ENCODE measurements around the gene HES5.
A peak's percentile ranks its signal among the peaks of the same experiment; 100 is the strongest.

The HES5 gene

DNA sequence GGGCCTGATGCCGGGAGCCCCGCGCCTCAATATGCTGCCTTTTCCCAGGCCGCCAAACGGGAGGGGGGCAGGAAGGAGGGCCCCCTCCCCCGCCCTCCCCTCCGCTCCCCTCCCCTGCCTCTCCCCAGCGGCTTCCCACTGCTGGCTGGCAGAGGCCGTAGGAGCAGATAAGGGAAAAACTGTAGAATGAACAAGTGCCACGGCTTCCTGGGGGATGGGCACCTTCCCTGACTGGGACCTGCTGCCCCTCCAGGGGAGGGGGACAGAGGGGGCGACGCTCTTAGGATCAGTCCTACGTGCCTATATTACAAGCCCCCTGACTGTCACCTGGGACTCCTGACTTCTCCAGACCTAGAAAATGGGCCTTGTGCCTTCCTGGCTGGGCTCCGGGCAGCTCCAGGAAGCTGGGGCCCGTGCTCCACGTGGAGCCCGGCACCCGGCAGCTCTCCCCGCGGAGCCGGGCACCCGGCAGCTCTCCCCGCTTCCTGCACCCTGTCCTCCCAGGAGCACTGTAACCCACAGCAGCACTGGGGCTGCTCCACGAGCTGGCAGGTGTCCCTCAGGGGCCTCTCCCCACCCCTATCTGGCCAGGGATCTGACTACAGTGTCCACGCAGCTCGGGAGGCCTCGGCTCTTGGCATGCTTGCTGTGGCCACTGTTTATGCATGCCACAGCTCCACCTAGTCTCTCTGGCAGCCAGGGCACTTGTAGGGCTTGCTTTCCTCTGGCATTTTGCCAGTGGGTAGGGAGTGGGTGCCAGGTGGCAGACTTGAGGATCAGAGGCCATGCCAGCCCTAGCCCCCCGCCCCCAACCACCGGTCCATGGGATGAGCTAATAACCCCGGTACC, 674 bp upstream of the HES5 start:
- DNase-seq (ENCODE audit: low read depth), result no peak

DNA sequence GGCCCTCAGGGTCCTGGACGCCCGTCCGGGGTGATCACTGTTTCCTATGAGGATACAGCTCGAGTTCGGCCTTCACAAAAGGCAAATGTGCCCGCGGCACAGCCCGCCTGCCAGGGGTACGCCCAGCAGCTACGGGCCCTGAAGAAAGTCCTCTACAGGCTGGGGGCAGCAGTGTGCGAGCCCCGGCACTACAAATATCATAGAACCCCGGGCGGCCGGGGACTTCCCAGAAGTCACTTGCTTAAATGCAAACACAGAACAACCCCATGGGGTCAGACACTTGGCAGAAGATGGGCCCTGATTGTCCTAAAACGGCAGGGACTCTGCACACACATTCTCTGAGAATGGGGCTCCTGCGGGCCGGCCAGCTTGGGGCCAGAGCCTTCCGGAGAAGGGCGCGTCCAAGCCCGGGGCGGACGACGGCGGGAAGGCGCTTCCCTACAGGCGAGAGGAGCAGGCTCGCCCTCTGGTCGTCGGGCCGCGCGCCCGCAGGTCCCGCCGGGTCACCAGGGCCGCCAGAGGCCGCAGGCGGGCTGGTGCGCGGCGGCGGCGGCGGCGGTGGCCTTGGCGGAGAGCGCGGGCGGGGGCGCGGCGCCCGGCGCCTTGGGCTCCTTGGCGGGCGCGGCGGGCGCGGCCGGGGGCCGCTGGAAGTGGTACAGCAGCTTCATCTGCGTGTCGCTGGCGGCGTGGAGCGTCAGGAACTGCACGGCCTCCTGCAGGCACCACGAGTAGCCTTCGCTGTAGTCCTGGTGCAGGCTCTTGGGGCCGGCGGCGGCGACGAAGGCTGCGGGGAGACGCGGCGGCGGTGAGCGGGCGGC, 888 bp downstream of the HES5 start:
- no peak for DNase-seq (ENCODE audit: low read depth)

DNA sequence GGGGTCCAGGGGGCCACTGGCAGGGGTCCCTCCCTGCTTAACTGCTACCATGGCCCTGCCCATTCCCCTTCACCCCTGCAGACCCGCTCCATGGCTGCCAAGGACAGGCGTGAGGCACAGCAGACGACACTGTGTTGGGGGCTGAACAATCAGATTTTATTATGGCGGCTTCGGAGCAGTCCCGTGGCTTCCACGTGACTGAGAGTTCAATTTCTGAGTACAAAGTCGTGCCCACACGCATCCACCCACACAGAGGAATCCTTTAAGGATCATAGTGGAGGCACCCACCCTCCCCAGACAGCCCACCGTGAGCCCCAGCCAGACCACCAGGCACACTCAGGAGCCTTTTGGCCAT, 1.5 kb downstream of the HES5 start:
- DNase-seq (ENCODE audit: low read depth), result no peak

DNA sequence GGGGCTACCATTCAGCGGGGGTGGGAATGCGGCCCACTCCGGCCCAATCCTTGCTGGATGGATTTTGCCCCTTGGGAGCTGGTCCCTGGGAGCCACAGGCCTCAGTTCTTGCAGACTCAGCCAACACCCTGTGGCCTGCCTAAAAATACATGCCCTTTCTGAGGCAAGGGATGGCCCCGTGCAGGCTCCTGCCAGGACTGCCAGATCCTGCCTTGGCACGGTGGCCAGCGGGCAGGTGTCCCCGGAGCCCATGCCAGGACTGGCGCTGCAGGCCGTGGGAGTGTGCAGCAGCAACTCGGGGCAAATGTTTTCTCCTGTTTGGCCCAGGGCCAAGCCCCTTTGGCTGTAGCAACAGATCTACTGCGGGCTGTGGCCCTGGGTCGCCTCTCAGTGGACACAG, 2.0 kb downstream of the HES5 start:
- no peak for DNase-seq (ENCODE audit: low read depth)

DNA sequence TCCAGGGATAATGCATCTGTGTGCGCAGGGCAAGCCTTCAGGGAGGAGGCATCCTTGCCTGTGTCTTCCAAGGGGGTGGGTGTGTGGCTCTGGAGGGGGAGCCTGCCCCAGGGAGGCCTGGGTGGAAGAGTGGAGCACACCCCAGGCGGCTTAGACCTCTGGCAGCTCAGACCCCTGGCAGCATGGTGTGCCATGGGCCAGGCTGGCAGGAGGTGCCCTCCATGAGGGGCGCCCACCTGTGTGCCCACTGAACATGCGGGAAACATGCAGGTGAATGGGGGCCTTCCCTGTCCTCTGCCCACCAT, 2.6 kb downstream of the HES5 start:
- no peak for DNase-seq (ENCODE audit: low read depth)

DNA sequence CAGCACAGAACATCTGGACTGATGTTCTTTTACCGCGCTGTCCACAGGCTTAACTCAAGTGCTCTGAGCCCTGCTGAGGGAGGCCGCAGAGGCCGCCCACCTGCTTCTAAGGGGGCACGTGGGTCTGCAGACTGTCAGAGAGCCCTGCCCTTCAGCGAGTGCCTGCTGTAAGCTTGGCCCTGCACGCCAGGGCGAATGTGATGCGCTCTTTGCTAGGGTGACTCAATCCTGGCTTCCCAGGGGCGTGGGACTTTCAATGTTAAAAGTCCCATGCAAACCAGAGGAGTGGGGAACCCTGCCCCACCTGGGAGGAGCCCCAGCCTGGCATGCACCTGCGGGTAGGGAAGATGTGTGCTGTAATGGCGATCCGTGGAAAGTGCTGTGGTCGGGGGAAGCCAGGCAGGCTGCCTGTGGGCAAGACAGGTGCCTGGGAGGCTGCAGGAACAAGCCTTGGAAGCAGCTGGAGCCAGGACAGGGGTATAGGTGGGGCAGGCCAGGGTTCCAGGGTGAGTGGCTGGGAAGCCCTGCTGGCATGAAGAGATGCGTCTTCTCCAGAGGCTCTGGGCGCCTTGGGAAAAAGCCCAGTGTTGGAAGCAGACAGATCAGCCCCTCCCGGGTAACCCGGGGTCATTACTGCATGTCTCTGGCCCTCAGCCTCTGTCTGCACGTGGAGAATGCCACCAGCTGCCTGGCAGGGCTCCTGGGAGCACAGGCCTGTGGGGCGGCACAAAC, 3.1 kb downstream of the HES5 start:
- DNase-seq (ENCODE audit: low read depth), result no peak

DNA sequence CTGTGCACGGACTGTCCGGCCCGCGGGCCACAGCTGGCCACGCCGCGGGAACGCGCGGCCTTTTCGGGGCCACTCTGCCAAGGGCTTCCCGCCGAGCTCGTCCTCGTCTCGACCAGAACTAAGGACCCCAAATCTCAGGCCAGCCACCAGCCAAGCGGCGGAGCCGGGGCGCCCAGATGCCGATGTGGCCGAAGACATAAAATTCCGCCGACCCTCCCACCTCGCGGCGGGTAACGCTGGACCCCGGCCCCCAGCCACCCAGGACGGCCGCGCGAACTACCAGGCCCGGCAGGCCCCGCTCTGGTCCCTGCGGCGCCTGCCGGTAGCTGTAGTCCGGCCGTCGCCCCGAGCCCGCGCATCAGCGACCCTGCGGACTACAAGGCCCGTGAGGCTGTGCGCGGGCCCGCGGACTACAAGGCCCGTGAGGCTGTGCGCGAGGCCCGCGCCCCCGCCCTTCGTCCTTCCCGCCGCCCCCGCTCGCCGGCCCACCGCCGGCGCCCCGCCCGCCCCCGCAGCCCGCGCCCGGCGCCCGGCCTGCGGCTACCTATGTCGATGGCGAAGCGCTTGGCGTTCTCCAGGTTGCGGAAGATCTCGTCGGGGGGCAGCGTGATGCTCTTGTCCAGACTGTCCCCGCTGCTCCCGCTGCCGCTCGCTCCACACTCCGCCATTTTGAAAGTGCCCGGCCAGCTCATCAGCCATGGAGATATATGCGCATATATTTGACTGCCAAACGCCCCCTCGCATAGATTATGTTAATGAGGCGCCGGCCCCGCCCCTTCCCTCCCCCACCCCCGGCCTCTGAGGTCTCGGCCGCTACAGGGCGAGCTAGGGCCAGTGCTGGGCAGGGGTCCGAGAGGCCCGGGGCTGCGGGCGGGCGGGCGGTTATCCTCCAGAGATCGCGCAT, 3.9 kb downstream of the HES5 start, which contains the start of gene PANK4:
PANK4 (minus strand) TSS at position 677 of the 904 bp plus-strand sequence; CDS start at position 668, 9 bp downstream.
- DNase-seq (ENCODE audit: low read depth), result peak; percentile 83

DNA sequence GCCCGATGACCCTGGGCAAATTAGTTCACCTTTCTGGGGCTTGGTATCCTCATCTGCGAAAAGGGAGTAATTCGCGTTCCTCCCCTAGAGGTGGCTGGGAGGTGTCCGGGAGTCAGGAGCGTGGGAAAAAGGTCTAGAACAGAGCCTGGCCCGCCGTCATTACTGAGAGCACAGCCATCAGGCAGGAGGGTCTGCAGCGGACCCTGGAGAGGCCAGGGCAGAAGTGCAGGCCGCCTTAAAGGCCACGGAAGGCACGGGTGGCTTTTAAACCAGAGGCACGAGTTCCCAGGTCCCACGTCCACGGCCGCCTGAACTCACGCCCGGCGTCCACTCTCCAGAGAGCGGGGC, 4.5 kb downstream of the HES5 start:
- DNase-seq (ENCODE audit: low read depth), result no peak

DNA sequence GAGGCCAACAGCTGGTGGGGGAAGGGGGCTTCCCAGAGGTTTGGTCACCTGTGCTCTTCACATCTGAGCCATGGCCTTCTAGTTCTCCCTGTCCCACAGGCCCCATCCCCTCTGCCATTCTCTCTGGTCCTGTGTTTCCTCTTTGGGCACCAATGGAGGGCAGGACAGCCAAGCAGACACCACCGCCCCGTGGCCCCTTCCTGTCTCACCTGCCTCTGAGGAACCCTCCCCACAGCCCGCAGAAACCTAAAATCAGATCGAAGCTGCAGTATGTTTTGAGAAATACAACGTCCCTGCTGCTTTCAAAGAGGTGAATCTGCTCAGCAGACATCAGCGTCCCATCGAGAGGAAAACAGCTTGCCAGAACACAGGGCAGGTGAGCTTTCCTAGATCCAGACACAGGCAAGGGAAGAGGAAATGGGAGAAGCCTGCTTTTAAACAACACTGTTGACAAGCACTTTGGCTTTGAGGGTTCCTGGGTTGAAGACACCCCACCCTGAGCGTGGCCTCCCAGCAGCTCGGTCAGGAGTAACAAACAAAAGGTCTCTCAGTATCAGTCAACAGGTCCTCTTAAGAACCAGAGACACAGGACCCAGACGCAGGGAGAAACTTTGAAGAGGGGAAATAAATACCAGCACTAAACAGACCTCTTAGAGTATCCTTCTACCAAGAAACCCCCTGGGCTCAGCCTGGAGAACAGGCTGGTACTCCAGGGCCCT, 6.0 kb downstream of the HES5 start:
- DNase-seq (ENCODE audit: low read depth), result peak; percentile 19

DNA sequence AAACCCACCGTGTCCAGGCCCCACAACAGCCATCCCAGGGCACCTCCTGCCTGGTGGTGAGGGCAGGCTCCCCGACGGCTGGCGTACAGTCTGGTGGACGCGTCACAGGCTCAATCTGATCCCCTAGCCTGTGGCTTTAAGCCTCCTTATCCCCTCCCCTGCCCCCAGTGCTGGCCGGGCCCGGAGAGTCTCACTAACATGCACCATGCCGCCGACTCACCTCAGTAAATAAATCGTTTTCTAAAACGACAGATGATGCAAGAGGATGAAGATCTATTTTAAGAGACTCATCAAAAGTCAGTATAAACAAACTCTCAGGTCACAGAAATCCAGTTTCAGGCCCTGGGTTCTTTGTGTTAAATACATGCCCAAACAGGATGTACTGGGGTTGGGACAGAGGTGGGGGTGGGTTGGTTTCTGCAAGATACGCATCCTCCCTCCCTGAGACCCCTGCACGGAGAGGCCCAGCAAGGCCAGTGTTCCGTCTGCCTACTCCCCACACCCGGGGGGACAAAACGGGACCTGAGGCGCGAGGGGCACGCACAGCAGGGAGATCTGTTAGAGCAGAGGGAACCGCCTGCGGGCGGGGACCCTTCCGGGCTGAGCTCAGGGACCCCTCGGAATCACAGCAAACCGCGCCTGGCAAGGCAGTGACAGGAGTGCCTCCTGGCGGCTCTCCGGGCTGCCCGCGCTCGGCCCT, 6.7 kb downstream of the HES5 start:
- no peak for DNase-seq (ENCODE audit: low read depth)

DNA sequence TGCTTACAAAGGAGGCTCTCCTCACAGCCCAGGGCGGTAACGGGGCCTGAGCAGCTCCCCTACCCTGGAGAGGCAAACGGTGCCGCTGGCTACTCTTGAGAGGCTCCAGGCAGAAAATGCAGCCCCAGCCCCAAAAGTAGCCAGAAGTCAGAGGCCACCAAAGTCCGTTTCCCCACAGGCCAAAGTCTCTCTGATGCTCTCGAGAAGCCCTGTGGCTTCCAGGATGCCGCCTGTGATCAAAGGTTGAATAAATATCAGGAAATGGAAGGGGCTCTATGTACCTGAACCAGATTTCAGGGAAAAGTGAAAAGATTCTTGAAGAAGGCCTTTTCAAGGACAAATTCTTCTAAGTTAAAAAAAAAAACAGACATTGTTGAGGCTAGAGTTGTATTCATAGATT, 7.8 kb downstream of the HES5 start:
- no peak for DNase-seq (ENCODE audit: low read depth)

DNA sequence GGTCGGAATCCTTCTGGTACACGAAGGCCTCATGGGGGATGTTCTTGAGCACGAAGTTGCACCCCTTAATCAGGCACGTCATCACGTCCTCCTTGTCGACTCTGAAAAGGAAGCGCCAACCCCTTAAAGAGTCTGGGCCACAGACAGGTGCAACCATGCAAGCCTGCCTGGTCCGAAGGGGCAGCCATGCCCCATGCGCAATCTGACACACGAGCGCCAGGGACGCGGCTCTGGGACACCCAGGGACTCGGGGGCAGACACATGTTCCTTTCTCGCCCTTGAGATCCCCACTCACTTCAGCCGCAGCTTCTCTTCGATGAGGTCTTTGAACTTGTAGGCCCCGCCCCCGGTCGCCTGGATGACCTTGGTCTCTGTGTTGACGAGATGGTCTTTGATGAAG, 9.3 kb downstream of the HES5 start:
- no peak for DNase-seq (ENCODE audit: low read depth)

DNA sequence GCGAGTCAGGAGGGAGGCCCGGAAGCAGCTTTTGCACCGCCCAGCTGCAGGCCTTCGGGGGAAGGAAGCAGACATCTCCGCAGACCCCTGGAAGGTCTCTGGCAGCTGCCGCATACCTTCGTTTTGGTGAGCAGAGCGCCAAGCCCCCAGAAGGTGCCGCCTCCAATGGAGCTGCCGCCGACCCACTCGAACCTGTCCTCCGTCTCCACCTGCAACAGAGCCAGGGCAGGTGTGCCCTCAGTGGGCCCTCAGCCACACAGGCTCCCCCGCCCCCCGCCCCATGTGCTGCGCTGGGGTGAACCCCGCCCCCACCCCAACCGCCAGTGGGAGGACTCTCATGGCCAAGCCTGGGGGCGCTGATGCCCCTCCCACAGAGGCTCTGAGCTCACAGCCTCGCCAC, 9.9 kb downstream of the HES5 start:
- DNase-seq (ENCODE audit: low read depth), result no peak

DNA sequence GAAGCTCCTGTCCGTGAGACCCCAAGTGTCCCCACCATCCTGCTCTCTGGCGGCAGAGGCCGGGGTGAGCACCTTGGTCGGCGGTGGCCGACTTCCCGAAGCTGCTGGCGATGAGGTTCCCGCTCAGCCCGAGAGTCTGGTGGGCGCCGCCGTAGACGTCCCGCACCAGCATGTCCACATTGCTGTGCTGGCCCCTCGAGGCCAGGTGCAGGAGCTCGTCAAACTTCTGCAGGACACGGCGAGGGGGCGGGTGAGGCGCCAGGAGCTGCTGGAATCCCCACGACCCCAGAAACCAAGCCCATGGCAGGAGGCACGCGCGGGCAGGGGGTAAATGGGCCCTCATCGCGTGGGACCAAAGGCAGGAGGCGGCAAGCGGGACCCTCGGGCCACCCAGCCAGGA, 10.3 kb downstream of the HES5 start:
- no peak for DNase-seq (ENCODE audit: low read depth)

DNA sequence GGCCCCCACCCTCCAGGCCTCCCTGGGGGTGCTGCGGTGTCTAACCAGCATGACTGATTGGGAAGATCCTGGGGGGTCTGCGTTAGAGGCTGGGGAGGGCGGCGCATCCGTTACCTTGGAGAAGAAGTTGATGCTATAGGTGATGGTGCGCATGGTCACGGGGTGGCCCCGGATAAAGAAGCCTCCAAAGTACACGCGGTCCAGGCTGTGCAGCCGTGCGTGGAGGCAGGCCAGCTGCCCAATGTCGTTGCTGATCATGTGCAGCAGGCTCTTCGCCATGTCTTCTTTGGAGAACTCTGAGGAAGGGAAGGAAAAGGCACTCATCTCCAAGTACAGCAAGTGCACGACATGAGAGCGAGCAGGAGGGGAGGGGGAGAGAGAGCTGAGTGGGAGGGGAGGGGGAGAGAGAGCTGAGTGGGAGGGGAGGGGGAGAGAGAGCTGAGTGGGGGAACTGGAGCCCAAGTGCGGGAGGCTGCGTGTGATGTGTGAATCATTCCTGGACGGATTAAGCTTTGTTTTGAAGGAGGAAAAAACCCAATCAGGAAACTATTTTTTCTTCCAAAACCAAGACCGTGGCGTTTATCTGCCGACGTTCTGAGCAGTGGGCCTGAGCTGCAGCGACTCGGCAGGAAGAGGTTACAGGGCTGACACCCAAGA, 10.9 kb downstream of the HES5 start:
- no peak for DNase-seq (ENCODE audit: low read depth)

DNA sequence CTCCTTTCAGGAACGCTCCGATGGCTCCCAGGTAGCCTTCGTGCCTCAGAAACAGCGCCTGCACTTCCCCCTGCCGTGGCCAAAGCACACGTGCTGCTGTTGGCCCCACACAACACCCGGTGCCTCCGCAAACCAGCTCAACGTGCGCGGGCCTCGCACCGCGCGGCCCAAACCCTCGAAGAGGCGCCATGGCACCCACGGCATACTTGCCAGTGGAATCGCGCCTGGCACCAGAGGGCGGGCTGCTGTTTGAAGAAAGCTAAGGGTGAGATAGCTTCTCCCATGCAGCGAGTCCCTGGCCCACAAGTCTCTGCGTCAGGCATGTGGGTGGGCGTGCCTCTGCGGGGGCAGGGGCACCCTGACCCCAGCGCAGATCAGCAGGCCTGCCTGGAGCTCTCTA, 11.5 kb downstream of the HES5 start:
- DNase-seq (ENCODE audit: low read depth), result no peak

DNA sequence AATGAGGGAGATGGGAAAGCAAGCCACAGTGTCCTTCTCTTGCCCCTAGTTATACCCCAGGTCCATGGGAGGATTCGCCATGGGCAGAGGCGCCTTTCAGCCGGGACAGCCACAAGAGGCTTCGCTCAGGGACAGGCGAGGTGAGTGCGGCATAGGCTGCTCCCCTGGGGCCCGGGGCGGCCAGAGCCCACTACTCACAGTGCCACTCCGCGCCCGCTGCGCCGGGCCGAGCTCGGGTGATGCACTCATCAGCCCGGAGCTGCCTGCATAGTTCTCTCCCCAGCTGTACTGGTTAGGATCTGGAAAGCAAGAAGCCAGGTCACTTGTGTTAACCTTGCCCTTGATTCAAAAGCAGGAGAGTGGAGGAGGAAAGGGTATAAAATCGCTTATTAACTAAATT, 12.1 kb downstream of the HES5 start:
- DNase-seq (ENCODE audit: low read depth), result no peak

DNA sequence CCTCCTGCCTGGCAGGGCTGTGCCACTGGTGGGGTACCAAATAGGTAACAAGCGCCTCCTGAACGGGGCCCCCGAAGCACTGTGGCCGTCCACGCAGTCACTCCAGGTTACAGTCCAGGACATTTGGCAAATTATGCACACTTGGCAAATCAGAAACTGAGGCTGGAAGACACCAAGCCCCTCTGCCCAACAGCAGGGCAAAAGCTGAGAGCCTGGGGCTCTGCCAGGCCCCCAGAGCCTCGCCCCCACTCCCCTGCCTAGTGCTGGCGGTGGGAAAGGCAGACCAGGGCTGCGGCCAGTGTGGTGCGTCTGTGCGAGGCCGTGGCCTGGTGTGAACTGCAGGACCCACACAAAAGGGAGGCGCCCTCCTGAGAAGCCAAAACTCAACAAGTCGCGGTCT, 13.1 kb downstream of the HES5 start:
- DNase-seq (ENCODE audit: low read depth), result no peak

DNA sequence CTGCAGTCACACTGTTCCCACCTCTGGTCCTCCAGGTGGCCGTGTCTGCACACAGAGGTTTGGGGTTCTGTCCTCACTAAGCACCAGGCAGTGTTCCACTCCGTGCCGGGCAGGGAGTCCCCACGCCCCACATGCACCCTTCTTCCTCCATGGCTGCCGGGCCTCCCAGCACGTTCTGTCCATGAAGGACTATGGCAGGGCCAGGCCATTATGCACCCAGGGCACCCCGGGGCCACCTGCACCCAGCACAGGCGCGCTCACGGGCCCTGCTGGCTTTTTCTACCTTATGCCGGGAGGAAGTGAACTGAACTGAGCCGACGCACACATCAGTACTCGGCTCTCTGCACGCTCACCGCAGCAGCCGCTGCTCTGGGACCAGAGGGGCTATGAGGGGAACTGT, 13.9 kb downstream of the HES5 start:
- DNase-seq (ENCODE audit: low read depth), result no peak

DNA sequence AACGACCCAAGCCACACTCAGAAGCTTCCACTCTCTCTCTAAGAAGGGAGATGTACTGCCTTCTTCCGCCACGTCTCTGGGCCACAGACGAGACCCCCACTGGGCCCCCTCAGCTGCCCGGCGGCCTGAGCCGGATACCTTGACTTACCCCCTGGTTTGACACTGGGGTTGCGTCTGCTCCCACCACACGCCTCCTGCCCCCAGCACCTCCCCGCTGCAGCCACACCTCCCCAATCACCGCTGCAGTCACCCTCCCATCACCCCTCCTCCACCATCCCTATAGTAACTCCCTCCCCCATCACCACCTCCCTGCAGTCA, 14.3 kb downstream of the HES5 start:
- no peak for DNase-seq (ENCODE audit: low read depth)

Measured in T follicular helper cell (primary cell).